Naive thymus-derived CD8-positive, alpha-beta T cell (primary cell): ENCODE measurements around the gene NQO1. TPM values are rescaled to one million over a fixed set of nuclear protein-coding genes. Genes with fewer than 3 reads are reported as not detected.
A peak's percentile ranks its signal among the peaks of the same experiment; 100 is the strongest.

Experiments
- ATAC-seq, 2 donors: fragments of 150-1000 bp; cut with Tn5 transposase in 1 of 2; sonication (Bioruptor Pico), chemical (Tn5 transposase) in 1 of 2; 1 replicate in 1 of 2; 2 replicates in 1 of 2; pipeline ENCODE4 v1.10.0; 2021; ENCODE audit warnings: mild to moderate bottlenecking in 2 of 2, moderate library complexity in 2 of 2
- POLR2A ChIA-PET: fragments of 350-600 bp; sonication (Branson Sonifier 250); formaldehyde crosslinking; loops from one replicate; lab custom pipeline; 2021; ENCODE audit warnings: antibody characterized with exemption; lab: Charles Lee
- DNase-seq, 10 donors: peaks; one replicate each; pipeline versions ENCODE4 v3.0.0 to v3.0.0-alpha.2; 2020 to 2022
- H3K27ac Mint-ChIP-seq, 10 donors: one replicate each; pipeline ENCODE4 v1.8.0; 2020 to 2022; ENCODE audit warnings: mild to moderate bottlenecking in 10 of 10, mixed read lengths in 10 of 10, moderate library complexity in 4 of 10, inconsistent platforms in 1 of 10
- H3K27me3 Mint-ChIP-seq, 5 donors: one replicate each; pipeline ENCODE4 v1.8.0; 2021 to 2022; ENCODE audit warnings: mixed read lengths in 5 of 5
- H3K36me3 Mint-ChIP-seq, 3 donors: one replicate each; pipeline ENCODE4 v1.8.0; 2020 to 2022; ENCODE audit warnings: mixed read lengths in 3 of 3, mild to moderate bottlenecking in 2 of 3, inconsistent platforms in 1 of 3
- H3K4me1 Mint-ChIP-seq, 4 donors: one replicate each; pipeline ENCODE4 v1.8.0; 2021 to 2022; ENCODE audit warnings: mixed read lengths in 4 of 4
- H3K4me3 Mint-ChIP-seq, 10 donors: one replicate each; pipeline ENCODE4 v1.8.0; 2020 to 2022; ENCODE audit warnings: mild to moderate bottlenecking in 10 of 10, mixed read lengths in 10 of 10, moderate library complexity in 6 of 10, inconsistent platforms in 1 of 10
- H3K9me3 Mint-ChIP-seq, 9 donors: one replicate each; pipeline ENCODE4 v1.8.0; 2020 to 2022; ENCODE audit warnings: mixed read lengths in 9 of 9, mild to moderate bottlenecking in 3 of 9, inconsistent platforms in 1 of 9, moderate library complexity in 1 of 9
- polyA plus RNA-seq, 3 donors: library from polyadenylated mRNA; unstranded; fragments of 300-500 nt; fragmentation: Illumina TruSeq; gene quantifications; one replicate each; pipeline ENCODE4 v1.2.3, GENCODE V29; 2021
- total RNA-seq, 8 experiments: library from RNA in 2 of 8; stranded (reverse) in 2 of 8; gene quantifications; one replicate each; pipeline ENCODE4 v1.2.3 and lab custom pipeline; 2021 to 2026

Gene NQO1
- total RNA-seq (1 to 10 TPM; 3.4 to 3.7 TPM), polyA plus RNA-seq (1 to 10 TPM; 2.5 to 4.1 (median 3.0) TPM), total RNA-seq (lab: John Stamatoyannopoulos, UW) (0.93 to 7.0 (median 4.6) reads per million in 6 experiments)

- H3K36me3 Mint-ChIP-seq: no peaks in the 10 kb centered on the region
- POLR2A ChIA-PET: interaction anchor here (0.8 to 3.6 kb wide), 5 partner anchors 10 to 36 kb away, joined by 3 to 28 read pairs (median 5); partner anchors contain the start of genes NOB1 and WWP2
- H3K27me3 Mint-ChIP-seq: peaks cover 0 to 2% (median 0%) of the 10 kb centered on the region in 5 donors
- H3K4me3 Mint-ChIP-seq: peak within 1 kb of the TSS; percentile 88 to 98 (median 94)
- ATAC-seq (peak; percentile 98 to 99), DNase-seq (peak; percentile 66 to 92 (median 81))
- peaks cover 11 to 37% (median 25%) of the 10 kb centered on the region in 4 donors for H3K4me1 Mint-ChIP-seq
- H3K9me3 Mint-ChIP-seq: no peaks in the 10 kb centered on the region
- peak within 1 kb of the TSS; percentile 81 to 97 (median 91) for H3K27ac Mint-ChIP-seq
Measured at GRCh38 chr16:69726313-69727060, at the start of gene NQO1. TSS of gene NQO1 (minus strand) at chr16:69726560. CDS start at chr16:69726439, 121 bp downstream.

DNA sequence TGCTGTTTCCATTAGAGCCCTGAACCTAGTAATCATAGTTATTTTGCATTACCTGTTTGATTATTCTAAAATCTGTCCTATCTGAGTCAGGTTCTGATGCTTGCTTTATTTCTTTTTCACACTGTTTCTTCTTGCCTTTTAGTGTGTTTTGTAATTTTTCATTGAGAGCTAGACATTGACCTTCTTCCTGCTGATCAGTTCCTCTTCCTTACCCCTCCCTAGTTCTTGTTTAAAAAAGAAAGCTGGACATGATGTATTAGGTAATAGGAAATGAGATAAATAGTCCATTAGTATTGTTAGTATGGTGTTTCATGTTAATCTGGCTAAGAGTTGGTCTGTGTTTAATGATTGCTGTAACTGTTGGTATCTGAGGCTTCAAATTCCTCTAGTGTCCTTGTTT lies 49.2 kb upstream of the NQO1 start:
- Mint-ChIP-seq H3K9me3 (peaks cover 0 to 19% (median 9%) of the 10 kb centered on the region in 9 donors), H3K27me3 (no peaks in the 10 kb centered on the region), H3K4me1 (peaks cover 9 to 50% (median 45%) of the 10 kb centered on the region in 4 donors), H3K27ac (peak overlapping the region in 1 of 10 donors; percentile 16), H3K4me3 (no peak overlapping the region), H3K36me3 (peaks cover 14 to 34% (median 24%) of the 10 kb centered on the region in 3 donors)
- POLR2A ChIA-PET: no interaction called here
- DNase-seq (no peak), ATAC-seq (no peak)

DNA sequence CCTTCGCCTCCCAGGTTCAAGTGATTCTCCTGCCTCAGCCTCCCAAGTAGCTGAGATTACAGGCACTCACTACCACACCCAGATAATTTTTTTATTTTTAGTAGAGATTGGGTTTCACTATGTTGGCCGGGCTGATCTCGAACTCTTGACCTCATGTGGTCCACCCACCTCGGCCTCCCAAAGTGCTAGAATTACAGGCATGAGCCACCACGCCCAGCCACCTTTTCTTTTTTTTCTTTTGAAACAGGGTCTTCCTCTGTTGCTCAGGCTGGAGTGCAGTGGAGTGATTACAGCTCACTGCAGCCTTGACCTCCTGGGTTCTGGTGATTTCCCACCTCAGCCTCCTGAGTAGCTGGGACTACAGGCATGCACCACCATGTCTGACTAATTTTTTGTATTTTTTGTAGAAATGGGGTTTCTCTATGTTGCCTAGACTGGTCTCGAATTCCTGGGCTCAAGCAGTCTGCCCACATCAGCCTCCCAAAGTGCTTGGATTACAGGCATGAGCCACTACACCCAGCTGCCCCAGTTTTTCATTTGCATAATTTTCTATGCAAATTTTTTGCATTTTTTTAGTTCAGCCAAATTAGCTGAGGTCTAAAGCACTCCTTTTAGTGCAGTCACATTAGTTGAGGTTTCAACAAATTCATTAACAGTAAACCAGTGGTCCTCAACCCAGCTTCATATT lies 47.0 kb upstream of the NQO1 start:
- no peaks in the 10 kb centered on the region for H3K27me3 Mint-ChIP-seq
- peak overlapping the region in 4 of 10 donors; percentile 8 to 80 (median 17) for H3K27ac Mint-ChIP-seq
- no peak for DNase-seq
- POLR2A ChIA-PET: interaction anchor here (0.6 kb wide), 1 partner anchor 13 kb away, joined by 3 read pairs; no protein-coding TSS in a partner anchor
- no peak for ATAC-seq
- peaks cover 14 to 28% (median 24%) of the 10 kb centered on the region in 3 donors for H3K36me3 Mint-ChIP-seq
- no peak overlapping the region for H3K4me3 Mint-ChIP-seq
- peaks cover 13 to 63% (median 52%) of the 10 kb centered on the region in 4 donors for H3K4me1 Mint-ChIP-seq
- peaks cover 0 to 19% (median 9%) of the 10 kb centered on the region in 9 donors for H3K9me3 Mint-ChIP-seq

DNA sequence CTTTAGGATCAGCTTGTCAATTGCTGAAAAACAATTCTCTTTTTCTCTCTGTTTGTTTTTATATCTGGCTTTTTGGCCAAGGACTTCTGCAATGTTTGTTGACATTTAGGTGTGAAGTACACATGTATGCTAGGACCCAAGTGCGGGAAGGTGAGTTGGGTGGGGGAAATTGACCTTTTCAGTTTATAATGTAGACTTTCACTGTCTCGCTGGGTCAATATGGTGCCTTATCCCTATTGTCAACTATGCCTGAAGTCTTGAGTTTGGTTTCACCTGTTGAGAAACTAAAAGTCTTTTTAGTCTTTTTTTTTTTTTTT lies 45.2 kb upstream of the NQO1 start:
- Mint-ChIP-seq H3K27ac (no peak overlapping the region), H3K9me3 (peaks cover 0 to 19% (median 9%) of the 10 kb centered on the region in 9 donors), H3K36me3 (peaks cover 14 to 25% (median 24%) of the 10 kb centered on the region in 3 donors), H3K4me1 (peaks cover 17 to 69% (median 61%) of the 10 kb centered on the region in 4 donors), H3K4me3 (no peak overlapping the region), H3K27me3 (no peaks in the 10 kb centered on the region)
- POLR2A ChIA-PET: no interaction called here
- ATAC-seq: no peak
- DNase-seq: no peak

DNA sequence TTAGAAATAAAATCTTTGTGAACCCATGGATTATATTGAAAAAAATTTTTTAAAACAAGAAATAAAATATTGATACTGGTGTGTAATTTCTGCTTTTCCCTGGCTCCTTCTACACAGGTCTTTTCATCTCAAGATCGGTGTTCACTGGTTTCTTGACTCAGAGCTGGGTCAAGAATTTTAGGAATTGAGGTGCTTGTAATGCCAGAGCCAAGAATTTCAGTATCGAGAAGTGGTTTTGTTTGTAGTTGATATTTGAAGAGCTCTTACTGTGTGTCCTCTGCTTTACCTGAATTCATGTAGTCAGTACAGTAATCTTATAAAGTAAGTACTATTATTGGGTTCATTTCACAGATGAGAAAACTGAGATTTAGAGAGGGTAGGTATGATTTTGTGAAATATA lies 43.0 kb upstream of the NQO1 start:
- POLR2A ChIA-PET: no interaction called here
- Mint-ChIP-seq H3K9me3 (peaks cover 0 to 2% (median 0%) of the 10 kb centered on the region in 9 donors), H3K27ac (peak overlapping the region in 1 of 10 donors; percentile 31), H3K4me3 (no peak overlapping the region), H3K4me1 (peaks cover 23 to 72% (median 58%) of the 10 kb centered on the region in 4 donors), H3K27me3 (no peaks in the 10 kb centered on the region), H3K36me3 (peaks cover 0 to 6% (median 5%) of the 10 kb centered on the region in 3 donors)
- no peak for ATAC-seq
- DNase-seq: no peak

DNA sequence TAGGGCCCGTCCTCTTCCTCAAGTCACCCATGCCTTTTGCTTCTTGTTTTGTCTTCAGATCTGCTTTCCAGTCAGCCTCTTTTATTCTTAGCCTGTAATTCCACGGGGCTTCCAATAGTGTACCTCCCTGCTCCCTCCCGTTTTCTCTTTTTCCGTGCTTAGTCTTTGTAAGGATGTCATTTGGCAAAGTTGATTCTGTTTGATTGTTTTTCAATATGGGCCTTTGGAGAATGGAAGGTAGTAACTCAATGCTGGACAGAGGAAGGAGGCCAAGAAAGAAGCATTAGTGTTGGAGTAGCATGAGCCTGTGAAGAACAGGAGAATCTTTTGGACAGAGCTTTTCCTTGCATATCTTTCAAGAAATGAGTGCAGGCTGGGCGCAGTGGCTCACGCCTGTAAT lies 42.3 kb upstream of the NQO1 start:
- Mint-ChIP-seq H3K27me3 (no peaks in the 10 kb centered on the region), H3K4me1 (peaks cover 19 to 69% (median 55%) of the 10 kb centered on the region in 4 donors), H3K9me3 (peaks cover 0 to 2% (median 0%) of the 10 kb centered on the region in 9 donors), H3K27ac (peak overlapping the region in 2 of 10 donors; percentile 2 to 63), H3K4me3 (no peak overlapping the region), H3K36me3 (peaks cover 0 to 2% (median 0%) of the 10 kb centered on the region in 3 donors)
- POLR2A ChIA-PET: no interaction called here
- no peak for DNase-seq
- ATAC-seq: no peak

GRCh38 chr16:69767459-69768229 lies 41.3 kb upstream of the NQO1 start:
- POLR2A ChIA-PET: no interaction called here
- Mint-ChIP-seq H3K4me3 (peak overlapping the region in 1 of 10 donors; percentile 7), H3K4me1 (peaks cover 20 to 68% (median 55%) of the 10 kb centered on the region in 4 donors)

GRCh38 chr16:69763599-69763942 lies 37.2 kb upstream of the NQO1 start:
- ATAC-seq: no peak
- POLR2A ChIA-PET: interaction anchor here (0.5 to 2.1 kb wide), 3 partner anchors 9 to 1546 kb away, joined by 4 to 17 read pairs (median 12); partner anchors contain the start of genes NOB1 and NQO1
- H3K27ac Mint-ChIP-seq: peak overlapping the region; percentile 81 to 99 (median 96)
- H3K9me3 Mint-ChIP-seq: no peaks in the 10 kb centered on the region
- H3K36me3 Mint-ChIP-seq: peaks cover 0 to under 1% (median 0%) of the 10 kb centered on the region in 3 donors
- H3K4me3 Mint-ChIP-seq: peak overlapping the region; percentile 78 to 97 (median 87)
- peaks cover 18 to 47% (median 42%) of the 10 kb centered on the region in 4 donors for H3K4me1 Mint-ChIP-seq
- no peak for DNase-seq
- H3K27me3 Mint-ChIP-seq: no peaks in the 10 kb centered on the region

More at GRCh38 chr16:69767459-69768229, 41.3 kb upstream of the NQO1 start:
- ATAC-seq: no peak
- H3K27ac Mint-ChIP-seq: peak overlapping the region in 3 of 10 donors; percentile 12 to 59 (median 32)
- H3K36me3 Mint-ChIP-seq: peaks cover 0 to 2% (median 0%) of the 10 kb centered on the region in 3 donors
- DNase-seq: no peak
- H3K9me3 Mint-ChIP-seq: no peaks in the 10 kb centered on the region
- no peaks in the 10 kb centered on the region for H3K27me3 Mint-ChIP-seq

- H3K4me1 Mint-ChIP-seq: peaks cover 17 to 46% (median 40%) of the 10 kb centered on the region in 4 donors
- POLR2A ChIA-PET: interaction anchor here (0.5 to 2.1 kb wide), 4 partner anchors 9 to 1546 kb away, joined by 3 to 17 read pairs (median 8); partner anchors contain the start of genes NOB1 and NQO1
- no peaks in the 10 kb centered on the region for H3K9me3 Mint-ChIP-seq
- DNase-seq: peak in 7 of 10 donors; percentile 5 to 60 (median 43)
- ATAC-seq: peak; percentile 52 to 75
- H3K36me3 Mint-ChIP-seq: no peaks in the 10 kb centered on the region
- no peaks in the 10 kb centered on the region for H3K27me3 Mint-ChIP-seq
- H3K27ac Mint-ChIP-seq: peak overlapping the region; percentile 81 to 99 (median 96)
- peak overlapping the region; percentile 78 to 97 (median 87) for H3K4me3 Mint-ChIP-seq
Measured at GRCh38 chr16:69762814-69763598, 36.6 kb upstream of the NQO1 start.

DNA sequence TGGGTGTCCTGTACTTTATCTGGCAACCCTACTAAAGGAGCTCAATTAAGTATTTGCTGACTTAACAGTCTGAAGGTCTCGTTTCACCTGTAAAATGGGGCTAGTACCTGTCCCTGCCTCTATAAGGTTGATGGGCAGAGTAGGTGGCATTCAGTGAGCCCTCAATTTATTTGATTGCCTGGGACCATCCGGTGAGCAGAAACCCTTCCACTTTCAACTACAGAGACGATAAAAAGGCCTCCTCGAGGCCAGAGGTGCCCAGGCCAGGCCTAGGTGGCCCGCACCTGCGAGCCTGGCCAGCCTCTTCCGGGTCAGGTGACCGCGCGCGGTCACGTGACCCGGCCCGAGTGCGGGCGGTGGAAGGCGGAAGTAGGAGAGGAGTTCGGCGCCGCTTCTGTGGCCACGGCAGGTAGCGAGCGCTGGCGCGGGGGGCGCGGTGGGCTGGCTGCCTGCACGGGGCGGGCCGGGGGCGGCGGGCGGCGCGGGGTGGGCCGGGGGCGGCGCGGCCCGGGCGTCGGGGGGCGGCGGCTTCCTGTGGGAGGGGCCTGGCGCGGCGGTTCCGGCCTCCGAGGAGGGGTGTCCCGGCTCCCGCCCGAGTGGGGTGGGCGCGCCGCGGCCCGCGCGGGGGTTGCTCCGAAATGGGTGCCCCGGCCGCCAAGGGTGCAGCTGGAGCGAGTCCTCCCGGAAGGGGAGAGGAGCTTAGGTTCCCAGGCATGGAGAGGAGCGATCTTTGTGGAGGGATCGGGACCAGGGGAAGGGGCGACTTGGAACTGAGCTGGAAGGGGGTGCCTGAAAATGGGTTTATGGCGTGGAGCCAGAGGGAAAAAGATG lies 35.8 kb upstream of the NQO1 start, which contains the start of gene WWP2:
WWP2 (plus strand) TSS at position 350 of the 831 bp plus-strand sequence. CDS start 24,679 bp downstream, outside the sequence.
- H3K4me1 Mint-ChIP-seq: peaks cover 13 to 39% (median 35%) of the 10 kb centered on the region in 4 donors
- no peaks in the 10 kb centered on the region for H3K27me3 Mint-ChIP-seq
- no peaks in the 10 kb centered on the region for H3K36me3 Mint-ChIP-seq
- DNase-seq: peak; percentile 71 to 90 (median 82)
- ATAC-seq: peak; percentile 76 to 82
- POLR2A ChIA-PET: interaction anchor here (0.6 to 2.1 kb wide), 8 partner anchors 8 to 197 kb away, joined by 3 to 17 read pairs (median 4); partner anchors contain the start of genes NOB1 and NQO1
- H3K4me3 Mint-ChIP-seq: peak within 1 kb of the TSS; percentile 89 to 97 (median 94)
- H3K27ac Mint-ChIP-seq: peak within 1 kb of the TSS; percentile 87 to 99 (median 98)
- H3K9me3 Mint-ChIP-seq: no peaks in the 10 kb centered on the region
